HepG2 (cell line): ENCODE data around the gene KLF6. TPM values are rescaled to one million over a fixed set of nuclear protein-coding genes. Genes with fewer than 3 reads are reported as not detected.
A peak's percentile ranks its signal among the peaks of the same experiment; 100 is the strongest.

Experiments
- AHR ChIP-seq: IDR thresholded peaks from 2 replicates; pipeline ENCODE4 v1.6.1; 2018; ENCODE audit warnings: missing genetic modification reagents, missing compliant biosample characterization
- ATF1 ChIP-seq: IDR thresholded peaks from 2 replicates; pipeline ENCODE4 v1.6.1; 2016; ENCODE audit warnings: mild to moderate bottlenecking, control low read depth
- CBX5 ChIP-seq: sonication (generic); formaldehyde crosslinking; IDR thresholded peaks from 2 replicates; pipeline ENCODE4 v1.4.0; 2020; ENCODE audit warnings: missing genetic modification reagents, borderline replicate concordance
- EP300 ChIP-seq, 3 experiments: sonication (generic) in 1 of 3; formaldehyde crosslinking in 1 of 3; IDR thresholded peaks; 2 replicates each; pipeline versions ENCODE4 v1.5.1 to v1.6.1; 2011 to 2020; ENCODE audit warnings: low read depth in 2 of 3, low read length in 2 of 3, borderline replicate concordance in 1 of 3, improper control_type of control experiment in 1 of 3, mild to moderate bottlenecking in 1 of 3, missing genetic modification reagents in 1 of 3, moderate library complexity in 1 of 3
- GPN1 ChIP-seq: sonication (generic); formaldehyde crosslinking; IDR thresholded peaks from 2 replicates; pipeline ENCODE4 v1.5.1; 2020; ENCODE audit warnings: missing genetic modification reagents, borderline replicate concordance
- JARID2 ChIP-seq: sonication (generic); formaldehyde crosslinking; IDR thresholded peaks from 2 replicates; pipeline ENCODE4 v1.8.1; 2023; ENCODE audit warnings: missing genetic modification reagents, inconsistent platforms; ENCODE audit not compliant: insufficient replicate concordance
- JUN ChIP-seq: sonication (generic); formaldehyde crosslinking; IDR thresholded peaks from 2 replicates; pipeline ENCODE4 v1.4.0; 2020; ENCODE audit warnings: mild to moderate bottlenecking, missing genetic modification reagents
- KDM1A ChIP-seq: IDR thresholded peaks from 2 replicates; pipeline ENCODE4 v1.6.1; 2016; ENCODE audit warnings: missing compliant biosample characterization
- MEIS1 ChIP-seq: sonication (generic); formaldehyde crosslinking; IDR thresholded peaks from 2 replicates; pipeline ENCODE4 v1.9.0; 2021; ENCODE audit warnings: mild to moderate bottlenecking, missing genetic modification reagents, moderate library complexity, borderline replicate concordance
- MIER3 ChIP-seq: IDR thresholded peaks from 2 replicates; pipeline ENCODE4 v1.6.1; 2016; ENCODE audit warnings: missing compliant biosample characterization, borderline replicate concordance
- PHF21A ChIP-seq: sonication (generic); formaldehyde crosslinking; IDR thresholded peaks from 2 replicates; pipeline ENCODE4 v1.5.0; 2020; ENCODE audit warnings: mild to moderate bottlenecking, missing genetic modification reagents
- RBAK ChIP-seq: sonication (generic); formaldehyde crosslinking; IDR thresholded peaks from 2 replicates; pipeline ENCODE4 v1.5.1; 2020; ENCODE audit warnings: mild to moderate bottlenecking, missing genetic modification reagents
- SNRNP70 ChIP-seq: fragments of 200-400 bp; formaldehyde crosslinking; IDR thresholded peaks from 2 replicates; pipeline ENCODE4 v1.6.1; 2017; ENCODE audit warnings: mild to moderate bottlenecking, low read depth, low read length, moderate library complexity
- SOX5 ChIP-seq: IDR thresholded peaks from 2 replicates; pipeline ENCODE4 v1.6.1; 2016; ENCODE audit warnings: borderline replicate concordance
- TP53 ChIP-seq: sonication (generic); formaldehyde crosslinking; conservative IDR thresholded peaks from 2 replicates; pipeline ENCODE4 v1.4.0; 2020; ENCODE audit warnings: missing genetic modification reagents
- ZNF577 ChIP-seq: sonication (generic); formaldehyde crosslinking; IDR thresholded peaks from 2 replicates; pipeline ENCODE4 v1.4.0; 2020; ENCODE audit warnings: mild to moderate bottlenecking, low read depth, missing genetic modification reagents, borderline replicate concordance
- ZNF678 ChIP-seq: sonication (generic); formaldehyde crosslinking; IDR thresholded peaks from 2 replicates; pipeline ENCODE4 v1.4.0; 2020; ENCODE audit warnings: mild to moderate bottlenecking, missing genetic modification reagents
- polyA plus RNA-seq, 8 experiments: library from polyadenylated mRNA; depleted of rRNA in 3 of 8; stranded (reverse) in 7 of 8; unstranded in 1 of 8; fragments of >200 nt; fragmentation: Illumina TruSeq in 4 of 8; extraction: Trizol in 4 of 8; gene quantifications; 2 replicates each; pipeline versions ENCODE4 v1.2.1 to v1.2.3, GENCODE V29; 2011 to 2016; ENCODE audit warnings: low read depth in 4 of 8, missing spikeins in 1 of 8, mixed read lengths in 1 of 8; ENCODE audit not compliant: insufficient read depth in 1 of 8
- total RNA-seq, 5 experiments: library from RNA; depleted of rRNA; stranded (reverse); fragments of >200 nt; fragmentation: Illumina TruSeq; extraction: Trizol; gene quantifications; 2 replicates each; pipeline ENCODE4 v1.2.3, GENCODE V29; 2016; ENCODE audit warnings: low read depth in 1 of 5
- TF ChIP-seq, protein P1 (sequence below): sonication (generic); formaldehyde crosslinking; IDR thresholded peaks from 2 replicates; pipeline ENCODE4 v1.4.0; 2020; ENCODE audit warnings: missing genetic modification reagents, borderline replicate concordance
- TF ChIP-seq, protein P2 (sequence below): IDR thresholded peaks from 2 replicates; pipeline ENCODE4 v1.6.1; 2016; ENCODE audit warnings: low read depth, borderline replicate concordance
- TF ChIP-seq, protein P3 (sequence below): sonication (generic); formaldehyde crosslinking; IDR thresholded peaks from 2 replicates; pipeline ENCODE4 v1.4.0; 2020; ENCODE audit warnings: mild to moderate bottlenecking, low read depth, missing genetic modification reagents
- TF ChIP-seq, protein P4 (sequence below): IDR thresholded peaks from 2 replicates; pipeline ENCODE4 v1.6.1; 2016; ENCODE audit warnings: mild to moderate bottlenecking
- TF ChIP-seq, protein P5 (sequence below): sonication (generic); formaldehyde crosslinking; IDR thresholded peaks from 2 replicates; pipeline ENCODE4 v1.8.0; 2022; ENCODE audit warnings: mild to moderate bottlenecking, missing genetic modification reagents

The KLF6 gene
- total and polyA plus RNA-seq, 2 of the 13 experiments (the other 11 are each of a cell fraction or from before 2014, with no cell fraction given): 27.0 to 71.9 TPM

DNA sequence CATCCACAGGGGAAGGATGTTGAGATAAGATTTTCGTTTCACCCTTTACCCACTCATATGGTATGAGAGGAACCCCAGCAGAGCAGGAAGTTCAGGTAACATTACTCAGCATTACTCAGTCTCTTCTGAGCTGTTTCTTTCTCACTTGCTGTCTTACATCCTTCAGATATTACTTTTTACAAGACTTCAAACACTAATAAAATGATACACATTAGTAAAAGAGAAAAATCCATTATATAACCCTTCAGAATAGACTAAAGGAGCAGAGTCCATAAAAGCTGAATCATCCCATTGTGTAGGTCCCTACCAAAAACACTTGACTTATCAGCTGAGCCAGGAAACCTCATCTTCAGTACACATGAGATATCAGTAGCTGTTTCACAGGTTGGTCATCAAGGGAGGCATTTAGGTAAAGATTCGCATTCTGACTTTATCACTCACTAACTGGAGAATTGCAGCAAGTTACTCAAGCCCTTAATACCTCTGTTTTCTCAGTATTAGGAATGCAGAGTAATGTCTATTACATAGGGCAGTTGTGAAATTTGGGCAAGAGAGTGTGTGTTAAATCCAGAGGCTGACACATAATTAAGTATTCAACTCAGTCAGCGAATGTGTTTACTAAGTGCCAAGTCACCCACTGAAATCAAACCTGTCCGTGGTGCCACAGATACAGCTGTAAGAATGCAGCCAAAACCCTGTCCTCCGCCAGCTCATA lies 44.7 kb downstream of the KLF6 start (continued):
- TF ChIP-seq, protein P1, sequence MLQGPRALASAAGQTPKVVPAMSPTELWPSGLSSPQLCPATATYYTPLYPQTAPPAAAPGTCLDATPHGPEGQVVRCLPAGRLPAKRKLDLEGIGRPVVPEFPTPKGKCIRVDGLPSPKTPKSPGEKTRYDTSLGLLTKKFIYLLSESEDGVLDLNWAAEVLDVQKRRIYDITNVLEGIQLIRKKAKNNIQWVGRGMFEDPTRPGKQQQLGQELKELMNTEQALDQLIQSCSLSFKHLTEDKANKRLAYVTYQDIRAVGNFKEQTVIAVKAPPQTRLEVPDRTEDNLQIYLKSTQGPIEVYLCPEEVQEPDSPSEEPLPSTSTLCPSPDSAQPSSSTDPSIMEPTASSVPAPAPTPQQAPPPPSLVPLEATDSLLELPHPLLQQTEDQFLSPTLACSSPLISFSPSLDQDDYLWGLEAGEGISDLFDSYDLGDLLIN (CRISPR knock-in tag): no peak
- no peak for TF ChIP-seq JARID2 (CRISPR knock-in tag)
- TF ChIP-seq ZNF678 (CRISPR knock-in tag): no peak
- TF ChIP-seq GPN1 (CRISPR knock-in tag): no peak
- peak; percentile 11 to 91; a peak in 2 of 4 replicates for TF ChIP-seq EP300 (IDR thresholded peaks at IDR 0.05; ENCODE audit: low read depth in 2 of 2, low read length in 2 of 2)
- peak; percentile 92; the same call in 1 of the 2 replicates for TF ChIP-seq EP300 (CRISPR knock-in tag; IDR thresholded peaks at IDR 0.05; ENCODE audit: borderline replicate concordance)
- TF ChIP-seq, protein P2, sequence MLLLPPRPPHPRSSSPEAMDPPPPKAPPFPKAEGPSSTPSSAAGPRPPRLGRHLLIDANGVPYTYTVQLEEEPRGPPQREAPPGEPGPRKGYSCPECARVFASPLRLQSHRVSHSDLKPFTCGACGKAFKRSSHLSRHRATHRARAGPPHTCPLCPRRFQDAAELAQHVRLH (CRISPR knock-in tag): no peak
- no peak for TF ChIP-seq SNRNP70
- TF ChIP-seq ATF1: peak; percentile 69
- TF ChIP-seq, protein P3, sequence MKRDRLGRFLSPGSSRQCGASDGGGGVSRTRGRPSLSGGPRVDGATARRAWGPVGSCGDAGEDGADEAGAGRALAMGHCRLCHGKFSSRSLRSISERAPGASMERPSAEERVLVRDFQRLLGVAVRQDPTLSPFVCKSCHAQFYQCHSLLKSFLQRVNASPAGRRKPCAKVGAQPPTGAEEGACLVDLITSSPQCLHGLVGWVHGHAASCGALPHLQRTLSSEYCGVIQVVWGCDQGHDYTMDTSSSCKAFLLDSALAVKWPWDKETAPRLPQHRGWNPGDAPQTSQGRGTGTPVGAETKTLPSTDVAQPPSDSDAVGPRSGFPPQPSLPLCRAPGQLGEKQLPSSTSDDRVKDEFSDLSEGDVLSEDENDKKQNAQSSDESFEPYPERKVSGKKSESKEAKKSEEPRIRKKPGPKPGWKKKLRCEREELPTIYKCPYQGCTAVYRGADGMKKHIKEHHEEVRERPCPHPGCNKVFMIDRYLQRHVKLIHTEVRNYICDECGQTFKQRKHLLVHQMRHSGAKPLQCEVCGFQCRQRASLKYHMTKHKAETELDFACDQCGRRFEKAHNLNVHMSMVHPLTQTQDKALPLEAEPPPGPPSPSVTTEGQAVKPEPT: no peak
- TF ChIP-seq RBAK (CRISPR knock-in tag): no peak
- TF ChIP-seq ZNF577 (CRISPR knock-in tag): no peak
- no peak for TF ChIP-seq CBX5
- TF ChIP-seq, protein P4, sequence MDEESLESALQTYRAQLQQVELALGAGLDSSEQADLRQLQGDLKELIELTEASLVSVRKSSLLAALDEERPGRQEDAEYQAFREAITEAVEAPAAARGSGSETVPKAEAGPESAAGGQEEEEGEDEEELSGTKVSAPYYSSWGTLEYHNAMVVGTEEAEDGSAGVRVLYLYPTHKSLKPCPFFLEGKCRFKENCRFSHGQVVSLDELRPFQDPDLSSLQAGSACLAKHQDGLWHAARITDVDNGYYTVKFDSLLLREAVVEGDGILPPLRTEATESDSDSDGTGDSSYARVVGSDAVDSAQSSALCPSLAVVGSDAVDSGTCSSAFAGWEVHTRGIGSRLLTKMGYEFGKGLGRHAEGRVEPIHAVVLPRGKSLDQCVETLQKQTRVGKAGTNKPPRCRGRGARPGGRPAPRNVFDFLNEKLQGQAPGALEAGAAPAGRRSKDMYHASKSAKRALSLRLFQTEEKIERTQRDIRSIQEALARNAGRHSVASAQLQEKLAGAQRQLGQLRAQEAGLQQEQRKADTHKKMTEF: peak; percentile 66
- TF ChIP-seq MIER3: peak; percentile 28; the same call in 1 of the 2 replicates
- no peak for TF ChIP-seq AHR (CRISPR knock-in tag)
- no peak for TF ChIP-seq TP53 (CRISPR knock-in tag)
- TF ChIP-seq PHF21A (CRISPR knock-in tag): peak; percentile 65; the same call in 1 of the 2 replicates
- TF ChIP-seq SOX5: peak; percentile 88
- TF ChIP-seq KDM1A (CRISPR knock-in tag): 0 out of 2 replicates have a peak, but pooled peaks have one; percentile 47
- TF ChIP-seq, protein P5, sequence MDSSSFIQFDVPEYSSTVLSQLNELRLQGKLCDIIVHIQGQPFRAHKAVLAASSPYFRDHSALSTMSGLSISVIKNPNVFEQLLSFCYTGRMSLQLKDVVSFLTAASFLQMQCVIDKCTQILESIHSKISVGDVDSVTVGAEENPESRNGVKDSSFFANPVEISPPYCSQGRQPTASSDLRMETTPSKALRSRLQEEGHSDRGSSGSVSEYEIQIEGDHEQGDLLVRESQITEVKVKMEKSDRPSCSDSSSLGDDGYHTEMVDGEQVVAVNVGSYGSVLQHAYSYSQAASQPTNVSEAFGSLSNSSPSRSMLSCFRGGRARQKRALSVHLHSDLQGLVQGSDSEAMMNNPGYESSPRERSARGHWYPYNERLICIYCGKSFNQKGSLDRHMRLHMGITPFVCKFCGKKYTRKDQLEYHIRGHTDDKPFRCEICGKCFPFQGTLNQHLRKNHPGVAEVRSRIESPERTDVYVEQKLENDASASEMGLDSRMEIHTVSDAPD (CRISPR knock-in tag): no peak
- TF ChIP-seq JUN (CRISPR knock-in tag): peak; percentile 74
- TF ChIP-seq MEIS1: no peak
